SH-SY5Y (cell line): ENCODE measurements around the gene SLC50A1.

Source experiments
- GATA2 ChIP-seq: IDR thresholded peaks from 2 replicates; pipeline ENCODE4 v1.6.1; 2011; ENCODE audit warnings: mild to moderate bottlenecking, low read depth, low read length
- GATA3 ChIP-seq: IDR thresholded peaks from 2 replicates; pipeline ENCODE4 v1.6.1; 2011; ENCODE audit warnings: low read depth, mild to moderate bottlenecking, low read length, moderate library complexity

GRCh38 chr1:155140630-155140953 lies 4.9 kb downstream of the SLC50A1 start:
- no peak for TF ChIP-seq GATA2
- TF ChIP-seq GATA3, result no peak
